NCI-H82 (cell line): Measurements from ENCODE around the gene GRM5.

Experiments used
- DNase-seq: peaks from one replicate; lab custom pipeline; 2025; lab: John Stamatoyannopoulos, UW

Gene GRM5

GRCh38 chr11:88618327-88619070 is 447.3 kb downstream of the GRM5 start:
- peak; percentile 53 for DNase-seq

- DNase-seq: no peak
Measured at GRCh38 chr11:88617226-88617625, 448.6 kb downstream of the GRM5 start.

DNA sequence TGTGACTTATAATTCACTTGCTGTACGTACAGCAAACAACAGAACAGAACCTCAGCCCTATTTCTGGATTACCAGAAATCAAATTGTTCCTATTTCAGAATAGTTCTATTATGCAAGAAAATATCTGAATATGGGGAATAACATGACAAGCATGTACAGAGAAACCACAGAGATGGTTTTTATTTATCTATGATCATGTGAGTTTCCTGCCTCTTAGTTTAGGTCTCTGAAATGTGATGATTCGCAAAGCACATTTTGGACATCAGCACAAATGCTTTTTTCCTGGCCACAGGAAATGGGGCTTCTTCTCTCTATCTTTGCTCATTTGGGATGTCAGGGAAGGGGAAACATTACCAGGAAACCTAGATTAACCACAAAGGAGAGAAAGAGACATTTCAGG is 461.5 kb downstream of the GRM5 start:
- DNase-seq: no peak

DNA sequence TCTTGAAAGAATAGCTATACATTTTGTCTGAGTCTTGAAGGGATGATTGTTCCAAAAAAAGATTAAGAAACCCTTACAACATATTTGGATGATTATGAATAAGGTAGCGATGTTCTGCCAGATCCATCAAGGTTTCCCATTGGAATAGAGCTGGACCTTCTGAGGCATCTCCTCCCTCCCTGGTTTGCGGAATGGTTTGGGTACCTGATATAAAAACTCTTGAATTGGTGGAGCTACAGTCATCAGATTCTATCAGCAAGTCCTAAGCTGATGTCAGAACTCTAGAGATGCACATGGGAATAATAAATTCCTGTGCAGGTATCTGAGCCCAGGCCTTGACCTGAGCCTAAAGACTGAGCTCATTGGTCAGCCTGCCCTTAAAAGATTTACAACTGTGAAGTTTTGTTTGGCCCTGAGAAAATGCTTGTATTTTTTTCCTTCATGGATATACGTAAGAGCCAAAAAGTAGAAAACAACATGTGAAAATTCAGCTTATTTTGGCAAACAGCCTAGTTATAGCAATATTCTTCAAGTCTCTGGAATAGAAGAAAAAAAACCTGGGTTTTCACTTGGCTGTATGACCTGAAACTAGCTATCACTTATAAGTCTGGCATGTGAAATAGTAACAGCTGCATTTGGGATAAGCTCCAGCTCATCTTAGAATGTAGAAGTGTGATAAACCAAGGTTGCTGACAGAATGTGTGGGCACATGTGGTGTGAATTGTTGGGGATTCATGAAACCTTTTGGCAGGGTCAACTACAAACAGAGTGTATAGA is 462.5 kb downstream of the GRM5 start:
- DNase-seq: peak; percentile 1

DNA sequence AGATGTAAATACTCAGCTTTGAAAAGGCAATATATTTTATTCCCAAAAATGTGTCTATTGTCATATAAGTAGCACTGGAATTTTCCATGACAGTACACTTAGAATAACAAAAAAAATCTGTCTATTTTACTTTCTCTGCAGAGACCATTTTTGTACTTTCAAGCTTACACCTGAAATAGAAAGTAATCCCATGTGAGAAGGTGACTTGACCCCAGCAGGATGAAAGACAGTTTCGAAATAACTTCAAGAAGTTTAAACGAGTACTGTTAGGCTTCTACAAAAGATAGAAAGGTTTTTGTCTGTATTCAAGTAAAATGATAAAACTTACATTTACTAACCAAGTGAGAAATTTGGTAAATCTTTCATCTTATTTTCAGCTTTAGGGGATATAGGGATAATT is 468.4 kb downstream of the GRM5 start:
- DNase-seq: no peak

DNA sequence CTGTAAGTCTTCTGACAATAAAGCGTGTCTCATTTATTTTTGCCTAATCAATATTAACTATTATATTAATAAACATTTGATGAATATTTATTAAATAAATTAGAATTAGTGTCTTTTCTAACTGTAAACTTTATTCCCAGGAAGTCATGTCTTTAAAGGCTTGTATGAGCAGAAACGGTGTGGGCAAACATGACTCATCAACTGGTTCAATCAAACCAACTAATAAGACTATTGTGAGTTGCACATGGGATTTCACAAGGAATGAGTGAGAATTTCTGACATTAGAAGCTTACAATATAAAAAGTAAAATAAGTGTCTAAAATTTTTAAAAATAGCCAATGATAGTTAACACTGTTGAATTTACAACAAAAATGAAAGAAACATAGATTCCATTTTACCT is 469.0 kb downstream of the GRM5 start:
- DNase-seq: no peak

DNA sequence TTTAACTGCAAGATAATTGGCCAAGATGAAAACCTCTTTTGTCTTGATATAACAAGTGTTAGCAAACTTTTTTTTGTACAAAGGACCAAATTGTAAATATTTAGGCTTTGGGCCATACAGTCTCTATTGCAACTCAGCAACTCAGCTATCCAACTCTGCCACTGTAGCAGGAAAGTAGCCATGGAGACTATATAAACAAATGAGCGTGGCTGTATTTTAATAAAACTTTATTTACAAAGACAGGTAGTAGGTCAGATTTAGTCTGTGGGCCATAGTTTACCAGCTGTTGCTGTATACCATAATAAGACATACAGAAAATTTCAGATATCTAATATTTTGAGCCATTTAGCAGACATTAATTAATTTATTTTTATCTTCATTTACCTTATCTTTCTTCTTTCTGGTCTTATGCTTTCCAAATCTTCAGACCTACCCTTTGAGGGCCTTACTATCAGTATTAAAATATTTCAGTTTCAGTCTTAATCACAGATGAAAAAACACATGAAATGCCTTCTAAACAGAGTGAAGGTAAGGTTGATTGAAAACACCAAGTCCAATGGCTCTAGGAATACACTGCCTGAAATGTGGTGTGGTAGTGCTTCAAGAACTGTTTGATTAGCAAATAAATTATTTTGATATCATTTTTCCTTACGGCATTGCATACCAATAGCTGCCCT is 471.4 kb downstream of the GRM5 start:
- DNase-seq: no peak

DNA sequence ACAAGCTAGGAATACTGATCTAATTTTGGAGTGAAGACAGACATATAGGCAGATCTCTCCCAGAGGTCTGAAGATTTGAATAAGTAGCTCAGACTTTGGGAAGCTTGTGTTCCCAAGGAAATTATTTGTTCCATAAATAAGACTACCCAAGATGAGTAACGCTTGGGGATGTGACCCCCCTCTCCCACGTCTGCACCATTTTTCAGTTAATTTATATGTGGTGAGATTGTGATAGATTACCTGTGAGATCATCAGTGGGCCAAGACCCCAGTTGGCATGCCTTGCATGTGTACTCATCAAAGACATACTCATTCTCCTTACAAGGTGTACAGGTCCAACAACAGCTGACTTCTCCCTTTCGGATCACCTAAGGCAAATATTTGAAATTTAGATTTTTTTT is 475.4 kb downstream of the GRM5 start:
- no peak for DNase-seq

DNA sequence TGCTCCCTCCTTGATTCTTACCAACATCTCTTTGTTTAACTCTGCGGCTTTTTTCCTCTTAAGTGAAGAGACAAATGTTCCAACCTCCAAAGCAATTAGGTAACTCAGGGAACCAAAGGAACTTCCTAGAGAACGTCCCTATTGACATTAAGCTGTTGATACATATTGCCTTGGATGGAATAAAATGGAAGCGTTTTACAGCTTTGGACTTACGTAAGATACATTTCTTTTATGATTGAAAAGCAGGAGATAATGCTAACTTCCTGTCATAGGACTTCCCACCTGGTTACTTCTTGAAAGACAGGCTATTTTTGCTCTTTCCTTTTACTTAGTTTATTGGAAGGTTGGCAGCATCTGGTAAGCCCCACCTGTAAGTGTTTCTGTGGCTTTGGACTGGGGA is 482.5 kb downstream of the GRM5 start:
- no peak for DNase-seq

GRCh38 chr11:88579466-88579865 is 486.3 kb downstream of the GRM5 start:
- no peak for DNase-seq

DNA sequence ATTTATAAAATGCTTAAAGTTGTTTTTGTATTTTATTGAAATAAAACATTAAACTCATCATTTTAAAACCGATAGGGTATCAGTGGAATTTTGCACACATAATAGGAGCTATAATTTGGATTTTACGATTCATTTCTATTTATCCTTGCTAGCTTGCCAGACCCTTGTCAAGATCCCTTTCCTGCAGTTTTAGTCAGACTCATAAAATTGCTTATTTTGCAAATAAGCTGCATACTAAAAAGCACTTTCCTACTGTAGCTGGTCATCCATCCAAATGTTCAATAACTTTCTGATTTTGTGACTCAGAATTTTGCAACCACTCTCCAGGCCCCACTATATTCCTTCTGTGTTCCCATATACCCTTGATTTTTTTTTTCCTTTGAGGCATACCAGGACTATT is 489.0 kb downstream of the GRM5 start:
- no peak for DNase-seq

DNA sequence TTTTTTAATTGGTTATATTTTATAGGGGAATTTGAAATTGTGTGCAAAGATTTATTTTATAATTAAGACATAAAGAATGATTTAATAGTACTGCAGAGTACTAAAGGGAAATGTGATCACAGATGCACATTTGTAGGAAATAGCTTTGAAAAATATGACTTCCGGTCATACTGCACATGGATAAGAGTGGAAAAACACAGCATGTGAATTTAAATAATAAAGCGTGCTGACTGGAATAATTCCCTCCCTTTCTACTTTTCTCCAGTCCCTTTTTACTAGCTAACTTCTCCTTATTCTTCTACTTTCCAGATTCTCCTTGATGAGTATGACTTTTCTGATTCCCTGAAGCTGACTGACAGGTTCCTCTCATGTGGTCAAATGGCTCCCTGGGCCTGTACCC is 489.9 kb downstream of the GRM5 start:
- no peak for DNase-seq

- DNase-seq: no peak
Measured at GRCh38 chr11:88569342-88569741, 496.4 kb downstream of the GRM5 start.

GRCh38 chr11:88555829-88556202 is 510.0 kb downstream of the GRM5 start:
- DNase-seq: no peak

- no peak for DNase-seq
Measured at GRCh38 chr11:88555018-88555828, 510.6 kb downstream of the GRM5 start.

GRCh38 chr11:88553204-88553603 is 512.6 kb downstream of the GRM5 start:
- DNase-seq: no peak

DNA sequence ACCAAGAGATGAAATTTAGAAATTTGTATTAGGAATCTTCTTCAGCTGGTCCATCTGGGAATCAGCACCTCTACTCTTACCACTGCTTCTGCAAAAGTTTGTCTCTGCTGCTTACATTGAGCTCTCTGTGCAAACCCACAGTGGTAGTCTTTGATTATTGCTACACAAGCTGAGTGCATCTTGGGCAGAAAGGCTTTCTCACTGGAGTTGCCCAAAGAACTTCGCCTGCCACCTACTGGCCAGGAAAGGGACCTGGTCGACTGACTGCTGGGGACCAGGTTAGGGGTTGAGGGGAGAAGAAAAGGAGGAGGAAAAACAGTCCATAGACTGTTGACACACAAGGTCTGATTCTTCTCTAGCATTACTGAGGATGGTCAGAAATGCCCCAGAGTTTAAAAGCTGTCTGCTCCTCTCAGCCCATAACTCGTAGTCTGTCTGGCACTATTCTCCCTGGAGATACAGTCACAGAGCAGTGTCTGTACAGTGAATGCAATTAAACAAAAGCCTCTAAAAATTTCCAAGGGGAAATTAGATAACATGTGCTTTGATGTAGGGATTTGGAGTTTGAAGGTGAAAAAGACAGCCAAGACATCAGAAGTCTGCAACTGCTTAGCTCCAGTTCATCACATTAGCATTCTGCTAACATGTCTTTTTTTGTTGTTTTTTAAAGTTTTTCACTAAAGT is 513.3 kb downstream of the GRM5 start:
- DNase-seq: peak; percentile 67

- DNase-seq: no peak
Measured at GRCh38 chr11:88544656-88545280, 521.0 kb downstream of the GRM5 start.

- peak; percentile 81 for DNase-seq
Measured at GRCh38 chr11:88543902-88544655, 521.7 kb downstream of the GRM5 start.

DNA sequence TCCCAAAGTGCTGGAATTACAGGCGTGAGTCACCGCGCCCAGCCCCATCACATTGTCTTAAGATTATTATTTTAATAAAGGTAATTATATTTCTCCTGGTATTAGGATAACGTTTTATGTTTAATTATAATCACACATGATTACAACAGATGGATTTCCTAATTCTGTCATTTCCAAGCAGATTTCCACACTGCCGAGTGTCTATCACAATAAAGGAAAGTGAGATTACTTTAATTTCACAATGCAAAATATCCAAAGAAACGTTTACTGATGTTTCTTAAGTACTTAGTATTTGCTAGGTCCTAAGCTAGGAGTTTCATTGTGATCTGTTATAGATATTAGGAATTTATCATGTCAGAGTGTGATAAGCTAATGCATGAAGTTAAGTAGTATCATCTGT is 524.8 kb downstream of the GRM5 start:
- no peak for DNase-seq
